Activated naive CD8-positive, alpha-beta T cell treated with anti-CD3 and anti-CD28 coated beads, Interleukin-2, amount 10 ng/mL, durations not matched to agents 7 days and 5 days (primary cell): ENCODE results near the gene ZG16. TPM values are rescaled to one million over a fixed set of nuclear protein-coding genes. Genes with fewer than 3 reads are reported as not detected.
"Not testable (repeated sequence)": the region's sequence is repeated elsewhere in the genome, so short reads cannot be mapped to it uniquely, and the experiment has no call there.

ENCODE experiments used
- ATAC-seq: fragments of 150-1000 bp; cut with Tn5 transposase; one replicate; pipeline ENCODE4 v1.10.0; 2021; ENCODE audit warnings: low read depth, moderate library complexity
- POLR2A ChIA-PET: fragments of 350-600 bp; sonication (Branson Sonifier 250); formaldehyde crosslinking; loops from one replicate; lab custom pipeline; 2021; ENCODE audit warnings: antibody characterized with exemption; lab: Charles Lee
- DNase-seq: peaks from one replicate; pipeline ENCODE4 v3.0.0; 2021
- H3K27ac Mint-ChIP-seq: one replicate; pipeline ENCODE4 v1.8.0; 2022; ENCODE audit warnings: mild to moderate bottlenecking, mixed read lengths
- H3K27me3 Mint-ChIP-seq: one replicate; pipeline ENCODE4 v1.8.0; 2022; ENCODE audit warnings: mild to moderate bottlenecking, moderate library complexity, mixed read lengths
- H3K36me3 Mint-ChIP-seq: one replicate; pipeline ENCODE4 v1.8.0; 2021; ENCODE audit warnings: mild to moderate bottlenecking, mixed read lengths
- H3K4me1 Mint-ChIP-seq: one replicate; pipeline ENCODE4 v1.8.0; 2021; ENCODE audit warnings: mixed read lengths
- H3K4me3 Mint-ChIP-seq: one replicate; pipeline ENCODE4 v1.8.0; 2022; ENCODE audit warnings: mild to moderate bottlenecking, moderate library complexity, mixed read lengths
- H3K9me3 Mint-ChIP-seq: one replicate; pipeline ENCODE4 v1.8.0; 2021; ENCODE audit warnings: mixed read lengths
- total RNA-seq, 2 experiments: library from RNA; stranded (reverse); gene quantifications; one replicate each; pipeline ENCODE4 v1.2.3, GENCODE V29; 2021

The ZG16 gene
- total RNA-seq = not detected

GRCh38 chr16:29777576-29778350 lies at the start of gene ZG16:
Gene ZG16 (plus strand): TSS chr16:29778256. CDS start chr16:29779267, 1,011 bp downstream.
- Mint-ChIP-seq H3K36me3 (no peaks in the 10 kb centered on the region), H3K9me3 (no peaks in the 10 kb centered on the region), H3K4me1 (peaks cover 5% of the 10 kb centered on the region), H3K4me3 (no peak within 1 kb of the TSS), H3K27ac (peak within 1 kb of the TSS; percentile 12), H3K27me3 (peaks cover 6% of the 10 kb centered on the region)
- ATAC-seq = no peak
- no peak for DNase-seq
- POLR2A ChIA-PET = no interaction called here

GRCh38 chr16:29729116-29729521 lies 48.9 kb upstream of the ZG16 start:
- ATAC-seq = no peak
- peaks cover 14% of the 10 kb centered on the region for H3K4me1 Mint-ChIP-seq
- POLR2A ChIA-PET = interaction anchor here (1.0 kb wide), 1 partner anchor 9 kb away, joined by 3 read pairs; no protein-coding TSS in a partner anchor
- no peak for DNase-seq
- H3K4me3 Mint-ChIP-seq = no peak overlapping the region
- peaks cover 4% of the 10 kb centered on the region for H3K9me3 Mint-ChIP-seq
- no peak overlapping the region for H3K27ac Mint-ChIP-seq
- peaks cover 12% of the 10 kb centered on the region for H3K27me3 Mint-ChIP-seq
- peaks cover 7% of the 10 kb centered on the region for H3K36me3 Mint-ChIP-seq

- Mint-ChIP-seq H3K9me3 (peaks cover 7% of the 10 kb centered on the region), H3K27ac (no peak overlapping the region), H3K27me3 (peaks cover 12% of the 10 kb centered on the region), H3K4me3 (no peak overlapping the region), H3K4me1 (peaks cover 15% of the 10 kb centered on the region), H3K36me3 (peaks cover 13% of the 10 kb centered on the region)
- ATAC-seq = no peak
- POLR2A ChIA-PET = interaction anchor here (1.6 kb wide), 1 partner anchor 60 kb away, joined by 4 read pairs; the partner anchor contains the start of gene KIF22
- DNase-seq = no peak
Observed at GRCh38 chr16:29730649-29731048, 47.4 kb upstream of the ZG16 start.

- not testable (repeated sequence) for H3K27me3 Mint-ChIP-seq, H3K9me3 Mint-ChIP-seq, DNase-seq
- H3K36me3 Mint-ChIP-seq = peaks cover 16% of the 10 kb centered on the region
- H3K27ac Mint-ChIP-seq = peak overlapping the region; percentile 80
- peak; percentile 54 for ATAC-seq
- POLR2A ChIA-PET = interaction anchor here (0.6 to 1.6 kb wide), 5 partner anchors 12 to 263 kb away, joined by 3 to 4 read pairs (median 3); partner anchors contain the start of gene KIF22
- H3K4me3 Mint-ChIP-seq = peak overlapping the region; percentile 45
- peaks cover 17% of the 10 kb centered on the region for H3K4me1 Mint-ChIP-seq
Observed at GRCh38 chr16:29731768-29732601, 46.1 kb upstream of the ZG16 start.

- H3K36me3 Mint-ChIP-seq = peaks cover 17% of the 10 kb centered on the region
- H3K27ac Mint-ChIP-seq = no peak overlapping the region
- POLR2A ChIA-PET = interaction anchor here (0.7 to 1.8 kb wide), 3 partner anchors 9 to 56 kb away, joined by 3 to 8 read pairs (median 4); partner anchors contain the start of gene KIF22
- DNase-seq (no peak), ATAC-seq (no peak)
- no peaks in the 10 kb centered on the region for H3K27me3 Mint-ChIP-seq
- peaks cover 32% of the 10 kb centered on the region for H3K4me1 Mint-ChIP-seq
- H3K9me3 Mint-ChIP-seq = peaks cover 7% of the 10 kb centered on the region
- H3K4me3 Mint-ChIP-seq = no peak overlapping the region
Observed at GRCh38 chr16:29734786-29735185, 43.3 kb upstream of the ZG16 start.

- POLR2A ChIA-PET = no interaction called here
- DNase-seq (no peak), ATAC-seq (no peak)
- Mint-ChIP-seq H3K36me3 (peaks cover 27% of the 10 kb centered on the region), H3K9me3 (peaks cover 7% of the 10 kb centered on the region), H3K4me3 (no peak overlapping the region), H3K4me1 (peaks cover 36% of the 10 kb centered on the region), H3K27me3 (no peaks in the 10 kb centered on the region), H3K27ac (no peak overlapping the region)
Observed at GRCh38 chr16:29736112-29736511, 41.9 kb upstream of the ZG16 start.

GRCh38 chr16:29736764-29737163 lies 41.3 kb upstream of the ZG16 start:
- Mint-ChIP-seq H3K4me1 (peaks cover 38% of the 10 kb centered on the region), H3K27me3 (no peaks in the 10 kb centered on the region), H3K36me3 (peaks cover 32% of the 10 kb centered on the region), H3K4me3 (no peak overlapping the region), H3K27ac (no peak overlapping the region), H3K9me3 (peaks cover 7% of the 10 kb centered on the region)
- no peak for DNase-seq
- POLR2A ChIA-PET = no interaction called here
- no peak for ATAC-seq

- Mint-ChIP-seq H3K27ac (peak overlapping the region; percentile 78), H3K36me3 (peaks cover 35% of the 10 kb centered on the region), H3K27me3 (no peaks in the 10 kb centered on the region), H3K4me3 (no peak overlapping the region), H3K4me1 (peaks cover 38% of the 10 kb centered on the region), H3K9me3 (peaks cover 5% of the 10 kb centered on the region)
- POLR2A ChIA-PET = no interaction called here
- no peak for DNase-seq
- ATAC-seq = no peak
Observed at GRCh38 chr16:29737713-29738112, 40.3 kb upstream of the ZG16 start.

GRCh38 chr16:29738514-29738913 lies 39.5 kb upstream of the ZG16 start:
- H3K4me3 Mint-ChIP-seq = peak overlapping the region; percentile 61
- peaks cover 39% of the 10 kb centered on the region for H3K36me3 Mint-ChIP-seq
- H3K4me1 Mint-ChIP-seq = peaks cover 43% of the 10 kb centered on the region
- peak overlapping the region; percentile 78 for H3K27ac Mint-ChIP-seq
- H3K27me3 Mint-ChIP-seq = no peaks in the 10 kb centered on the region
- H3K9me3 Mint-ChIP-seq = peaks cover 3% of the 10 kb centered on the region
- peak; percentile 91 for ATAC-seq
- DNase-seq = no peak
- POLR2A ChIA-PET = interaction anchor here (0.6 to 1.9 kb wide), 12 partner anchors 9 to 69 kb away, joined by 3 to 13 read pairs (median 5); partner anchors contain the start of gene KIF22

- not testable (repeated sequence) for H3K27ac Mint-ChIP-seq, H3K4me3 Mint-ChIP-seq, H3K9me3 Mint-ChIP-seq, H3K27me3 Mint-ChIP-seq, ATAC-seq, DNase-seq
- peaks cover 43% of the 10 kb centered on the region for H3K36me3 Mint-ChIP-seq
- H3K4me1 Mint-ChIP-seq = peaks cover 51% of the 10 kb centered on the region
- POLR2A ChIA-PET = interaction anchor here (1.1 to 1.9 kb wide), 6 partner anchors 9 to 64 kb away, joined by 4 to 13 read pairs (median 6); partner anchors contain the start of gene KIF22
Observed at GRCh38 chr16:29739927-29740629, 38.0 kb upstream of the ZG16 start.

- H3K9me3 Mint-ChIP-seq, ATAC-seq, POLR2A ChIA-PET, H3K27me3 Mint-ChIP-seq, DNase-seq, H3K27ac Mint-ChIP-seq, H3K4me3 Mint-ChIP-seq: not testable (repeated sequence)
- peaks cover 52% of the 10 kb centered on the region for H3K4me1 Mint-ChIP-seq
- peaks cover 47% of the 10 kb centered on the region for H3K36me3 Mint-ChIP-seq
Observed at GRCh38 chr16:29740630-29741015, 37.4 kb upstream of the ZG16 start.

- POLR2A ChIA-PET = interaction anchor here (0.7 to 4.6 kb wide), 7 partner anchors 9 to 249 kb away, joined by 3 to 64 read pairs (median 8); partner anchors contain the start of genes KIF22 and MAZ
- ATAC-seq = no peak
- H3K36me3 Mint-ChIP-seq = peaks cover 46% of the 10 kb centered on the region
Observed at GRCh38 chr16:29742683-29743275, 35.3 kb upstream of the ZG16 start.

More at GRCh38 chr16:29742683-29743275, 35.3 kb upstream of the ZG16 start:
- Mint-ChIP-seq H3K27me3 (no peaks in the 10 kb centered on the region), H3K4me3 (peak overlapping the region; percentile 98), H3K4me1 (peaks cover 59% of the 10 kb centered on the region), H3K27ac (no peak overlapping the region), H3K9me3 (no peaks in the 10 kb centered on the region)
- no peak for DNase-seq
